Neuronal stem cell (in vitro differentiated cells): ENCODE results near the gene GREM1.
A peak's percentile ranks its signal among the peaks of the same experiment; 100 is the strongest.

Experiments used
- DNase-seq: peaks from one replicate; pipeline ENCODE4 v3.0.0-alpha.2; 2013; ENCODE audit warnings: low spot score
- H2AFZ ChIP-seq: one replicate; pipeline ENCODE4 v1.6.1; 2013; ENCODE audit warnings: mild to moderate bottlenecking, low read length, inconsistent platforms
- H2AK5ac ChIP-seq: 2 replicates; pipeline ENCODE4 v1.6.1; 2013; ENCODE audit warnings: low read depth, mild to moderate bottlenecking, inconsistent platforms, low read length, moderate library complexity, mixed read lengths
- H2BK120ac ChIP-seq: 2 replicates; pipeline ENCODE4 v1.6.1; 2013; ENCODE audit warnings: low read depth, mild to moderate bottlenecking, inconsistent platforms, low read length, moderate library complexity, mixed read lengths
- H2BK12ac ChIP-seq: one replicate; pipeline ENCODE4 v1.6.1; 2013; ENCODE audit warnings: low read length, inconsistent platforms
- H2BK15ac ChIP-seq: 2 replicates; pipeline ENCODE4 v1.6.1; 2013; ENCODE audit warnings: mild to moderate bottlenecking, low read length, inconsistent platforms, mixed read lengths
- H2BK5ac ChIP-seq: one replicate; pipeline ENCODE4 v1.6.1; 2013; ENCODE audit warnings: inconsistent platforms, mild to moderate bottlenecking, low read length, moderate library complexity
- H3K14ac ChIP-seq: one replicate; pipeline ENCODE4 v1.6.1; 2013; ENCODE audit warnings: low read length, inconsistent platforms
- H3K18ac ChIP-seq: 2 replicates; pipeline ENCODE4 v1.6.1; 2013; ENCODE audit warnings: low read length, inconsistent platforms
- H3K23ac ChIP-seq: 2 replicates; pipeline ENCODE4 v1.6.1; 2013; ENCODE audit warnings: low read depth, mild to moderate bottlenecking, mixed read lengths, low read length, inconsistent platforms; ENCODE audit not compliant: poor library complexity
- H3K27ac ChIP-seq: replicated peaks from 3 replicates; pipeline ENCODE4 v1.5.1; 2013; ENCODE audit warnings: low read length, inconsistent platforms
- H3K27me3 ChIP-seq, 3 experiments: 2 replicates each; pipeline ENCODE4 v1.6.1; 2013; ENCODE audit warnings: low read length in 3 of 3, mild to moderate bottlenecking in 2 of 3, inconsistent platforms in 1 of 3, low read depth in 1 of 3, mixed read lengths in 1 of 3, moderate library complexity in 1 of 3; ENCODE audit not compliant: control insufficient read depth in 3 of 3, insufficient read depth in 3 of 3
- H3K36me3 ChIP-seq, 2 donors: replicated peaks in 1 of 2; 2 replicates each; pipeline ENCODE4 v1.6.1; 2013; ENCODE audit warnings: low read length in 2 of 2; ENCODE audit not compliant: control insufficient read depth in 2 of 2, insufficient read depth in 2 of 2
- H3K4ac ChIP-seq: 2 replicates; pipeline ENCODE4 v1.6.1; 2013; ENCODE audit warnings: inconsistent platforms, mild to moderate bottlenecking, low read length, moderate library complexity
- H3K4me1 ChIP-seq, 2 donors: 1 replicate in 1 of 2; 2 replicates in 1 of 2; pipeline ENCODE4 v1.6.1; 2013; ENCODE audit warnings: low read length in 2 of 2, low read depth in 1 of 2; ENCODE audit not compliant: control insufficient read depth in 2 of 2, insufficient read depth in 1 of 2
- H3K4me2 ChIP-seq: one replicate; pipeline ENCODE4 v1.6.1; 2013; ENCODE audit warnings: mild to moderate bottlenecking, low read length, inconsistent platforms; ENCODE audit not compliant: insufficient read depth, poor library complexity, severe bottlenecking
- H3K4me3 ChIP-seq, 2 donors: 2 replicates each; pipeline ENCODE4 v1.5.1; 2013; ENCODE audit warnings: low read length in 2 of 2, mild to moderate bottlenecking in 2 of 2, inconsistent platforms in 1 of 2, moderate library complexity in 1 of 2
- H3K79me1 ChIP-seq: one replicate; pipeline ENCODE4 v1.6.1; 2013; ENCODE audit warnings: low read depth, mild to moderate bottlenecking, inconsistent platforms, low read length, moderate library complexity
- H3K9ac ChIP-seq: one replicate; pipeline ENCODE4 v1.6.1; 2013; ENCODE audit warnings: mild to moderate bottlenecking, low read depth, low read length, inconsistent platforms; ENCODE audit not compliant: poor library complexity
- H3K9me3 ChIP-seq, 2 donors: replicated peaks in 1 of 2; 2 replicates each; pipeline versions ENCODE3 to v1.6.1; 2013; ENCODE audit warnings: low read length in 2 of 2, mild to moderate bottlenecking in 2 of 2, inconsistent platforms in 1 of 2, low read depth in 1 of 2, mixed read lengths in 1 of 2, moderate library complexity in 1 of 2; ENCODE audit not compliant: control insufficient read depth in 2 of 2, insufficient read depth in 1 of 2
- H4K8ac ChIP-seq: one replicate; pipeline ENCODE4 v1.6.1; 2013; ENCODE audit warnings: low read depth, mild to moderate bottlenecking, inconsistent platforms, low read length, moderate library complexity
- H4K91ac ChIP-seq: one replicate; pipeline ENCODE4 v1.6.1; 2013; ENCODE audit warnings: low read length, low read depth, mild to moderate bottlenecking, inconsistent platforms; ENCODE audit not compliant: poor library complexity
- WGBS, 2 donors: extraction: QIAGEN DNeasy Blood & Tissue Kit; methylation state at CpG; one replicate each; pipeline ENCODE4 v1.1.7; 2013; ENCODE audit warnings: missing lambda C conversion rate in 2 of 2, mixed read lengths in 1 of 2; ENCODE audit not compliant: insufficient read length in 2 of 2, insufficient replicate concordance in 1 of 2; ENCODE audit errors: extremely low coverage in 2 of 2; 5-methylcytosine and 5-hydroxymethylcytosine counted together

The GREM1 gene

GRCh38 chr15:32729700-32730395 is 12.0 kb downstream of the GREM1 start:
- peaks cover 0 to 5% of the 10 kb centered on the region in 2 donors for H3K4me1 ChIP-seq
- no peaks in the 10 kb centered on the region for H3K79me1 ChIP-seq
- H3K9me3 ChIP-seq: no peaks in the 10 kb centered on the region
- H2BK5ac ChIP-seq: no peak overlapping the region
- no peak overlapping the region for H2AK5ac ChIP-seq
- peaks cover 0 to 17% (median 0%) of the 10 kb centered on the region in 3 experiments for H3K27me3 ChIP-seq
- H3K14ac ChIP-seq: no peak overlapping the region
- H2BK15ac ChIP-seq: no peak overlapping the region
- no peak overlapping the region for H3K4ac ChIP-seq
- H4K91ac ChIP-seq: no peak overlapping the region
- no CpG with 5 or more reads among the region's 10 CpGs for WGBS, 2 donors
- H4K8ac ChIP-seq: no peak overlapping the region
- H3K23ac ChIP-seq: no peak overlapping the region
- no peak overlapping the region for H2BK120ac ChIP-seq
- no peak overlapping the region for H3K9ac ChIP-seq
- H2BK12ac ChIP-seq: no peak overlapping the region
- H3K27ac ChIP-seq: no peak overlapping the region
- H3K4me3 ChIP-seq: no peak overlapping the region
- no peak overlapping the region for H3K4me2 ChIP-seq
- no peak overlapping the region for H2AFZ ChIP-seq
- DNase-seq: no peak
- no peak overlapping the region for H3K18ac ChIP-seq
- H3K36me3 ChIP-seq: no peaks in the 10 kb centered on the region

DNA sequence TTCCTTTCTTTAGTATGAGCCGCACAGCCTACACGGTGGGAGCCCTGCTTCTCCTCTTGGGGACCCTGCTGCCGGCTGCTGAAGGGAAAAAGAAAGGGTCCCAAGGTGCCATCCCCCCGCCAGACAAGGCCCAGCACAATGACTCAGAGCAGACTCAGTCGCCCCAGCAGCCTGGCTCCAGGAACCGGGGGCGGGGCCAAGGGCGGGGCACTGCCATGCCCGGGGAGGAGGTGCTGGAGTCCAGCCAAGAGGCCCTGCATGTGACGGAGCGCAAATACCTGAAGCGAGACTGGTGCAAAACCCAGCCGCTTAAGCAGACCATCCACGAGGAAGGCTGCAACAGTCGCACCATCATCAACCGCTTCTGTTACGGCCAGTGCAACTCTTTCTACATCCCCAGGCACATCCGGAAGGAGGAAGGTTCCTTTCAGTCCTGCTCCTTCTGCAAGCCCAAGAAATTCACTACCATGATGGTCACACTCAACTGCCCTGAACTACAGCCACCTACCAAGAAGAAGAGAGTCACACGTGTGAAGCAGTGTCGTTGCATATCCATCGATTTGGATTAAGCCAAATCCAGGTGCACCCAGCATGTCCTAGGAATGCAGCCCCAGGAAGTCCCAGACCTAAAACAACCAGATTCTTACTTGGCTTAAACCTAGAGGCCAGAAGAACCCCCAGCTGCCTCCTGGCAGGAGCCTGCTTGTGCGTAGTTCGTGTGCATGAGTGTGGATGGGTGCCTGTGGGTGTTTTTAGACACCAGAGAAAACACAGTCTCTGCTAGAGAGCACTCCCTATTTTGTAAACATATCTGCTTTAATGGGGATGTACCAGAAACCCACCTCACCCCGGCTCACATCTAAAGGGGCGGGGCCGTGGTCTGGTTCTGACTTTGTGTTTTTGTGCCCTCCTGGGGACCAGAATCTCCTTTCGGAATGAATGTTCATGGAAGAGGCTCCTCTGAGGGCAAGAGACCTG is 13.2 kb downstream of the GREM1 start:
- DNase-seq: peak; percentile 12
- H3K4me1 ChIP-seq: peaks cover 0 to 5% of the 10 kb centered on the region in 2 donors
- H3K4ac ChIP-seq: no peak overlapping the region
- H4K8ac ChIP-seq: peak overlapping the region; percentile 29
- no peak overlapping the region for H2BK15ac ChIP-seq
- no peak overlapping the region for H2AFZ ChIP-seq
- H3K4me2 ChIP-seq: no peak overlapping the region
- H3K18ac ChIP-seq: peak overlapping the region; percentile 68
- WGBS, 2 donors: no CpG with 5 or more reads among the region's 27 CpGs
- H3K36me3 ChIP-seq: no peaks in the 10 kb centered on the region
- no peak overlapping the region for H3K4me3 ChIP-seq
- H4K91ac ChIP-seq: no peak overlapping the region
- H3K9ac ChIP-seq: peak overlapping the region; percentile 15
- no peak overlapping the region for H3K27ac ChIP-seq
- no peak overlapping the region for H3K23ac ChIP-seq
- H2BK120ac ChIP-seq: no peak overlapping the region
- no peak overlapping the region for H2BK12ac ChIP-seq
- no peak overlapping the region for H2BK5ac ChIP-seq
- peaks cover 0 to 17% (median 0%) of the 10 kb centered on the region in 3 experiments for H3K27me3 ChIP-seq
- H2AK5ac ChIP-seq: peak overlapping the region; percentile 4
- H3K14ac ChIP-seq: no peak overlapping the region
- no peaks in the 10 kb centered on the region for H3K9me3 ChIP-seq
- no peaks in the 10 kb centered on the region for H3K79me1 ChIP-seq

- Histone ChIP-seq H3K9me3 (no peaks in the 10 kb centered on the region), H3K4me2 (no peak overlapping the region), H4K91ac (no peak overlapping the region), H3K4me3 (no peak overlapping the region), H3K9ac (no peak overlapping the region), H3K79me1 (no peaks in the 10 kb centered on the region), H2BK15ac (no peak overlapping the region), H2AFZ (no peak overlapping the region), H3K27ac (no peak overlapping the region), H3K23ac (no peak overlapping the region), H4K8ac (no peak overlapping the region), H3K4ac (no peak overlapping the region), H3K4me1 (peaks cover 0 to 5% of the 10 kb centered on the region in 2 donors), H2BK120ac (no peak overlapping the region), H3K27me3 (peaks cover 0 to 17% (median 0%) of the 10 kb centered on the region in 3 experiments), H2BK12ac (no peak overlapping the region), H2AK5ac (no peak overlapping the region), H3K18ac (no peak overlapping the region), H2BK5ac (no peak overlapping the region), H3K36me3 (no peaks in the 10 kb centered on the region), H3K14ac (no peak overlapping the region)
- no CpG with 5 or more reads among the region's 6 CpGs for WGBS, 2 donors
- no peak for DNase-seq
These were observed 14.9 kb downstream of the GREM1 start for GRCh38 chr15:32732574-32733157.
